ENCODE results near the gene HCFC2.

The HCFC2 gene

DNA sequence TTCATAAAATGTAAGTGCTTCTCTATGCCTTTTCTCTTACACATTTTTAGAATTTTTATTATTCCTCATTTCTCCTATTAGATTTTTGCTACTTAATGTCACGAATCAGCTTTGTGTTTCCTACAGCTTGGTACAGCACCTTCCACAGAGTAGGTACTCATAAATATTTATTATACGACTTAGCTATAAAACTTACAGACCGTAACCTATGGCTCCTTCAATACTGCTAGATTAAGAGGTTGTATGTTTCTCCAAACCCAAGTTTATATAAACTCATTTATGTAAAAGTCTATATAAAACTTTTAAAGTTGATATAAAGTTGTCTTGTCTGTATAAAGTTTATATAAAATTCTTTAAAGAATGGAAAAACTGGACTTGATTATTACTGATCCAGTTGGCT is 62.2 kb downstream of the HCFC2 start:
- no peak for DNase-seq

DNA sequence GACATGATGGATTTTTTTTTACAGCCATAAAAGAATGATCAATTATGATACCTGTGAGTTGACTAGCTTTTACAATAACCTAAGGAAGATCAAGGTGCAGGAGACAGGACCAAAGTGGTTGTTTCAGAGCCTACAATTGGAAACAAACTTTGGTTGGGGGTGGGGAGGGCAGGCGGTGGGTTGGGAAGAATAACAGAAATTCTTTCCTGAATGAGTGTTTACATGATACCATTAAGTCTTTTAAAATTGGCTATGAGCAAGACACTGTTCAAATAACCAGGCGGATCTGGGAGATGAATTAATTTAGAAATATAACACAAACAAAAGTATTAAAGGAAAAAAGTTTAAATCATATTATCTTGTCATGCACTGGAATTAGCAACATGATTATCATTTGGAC is 66.4 kb downstream of the HCFC2 start:
- no peak for DNase-seq

DNA sequence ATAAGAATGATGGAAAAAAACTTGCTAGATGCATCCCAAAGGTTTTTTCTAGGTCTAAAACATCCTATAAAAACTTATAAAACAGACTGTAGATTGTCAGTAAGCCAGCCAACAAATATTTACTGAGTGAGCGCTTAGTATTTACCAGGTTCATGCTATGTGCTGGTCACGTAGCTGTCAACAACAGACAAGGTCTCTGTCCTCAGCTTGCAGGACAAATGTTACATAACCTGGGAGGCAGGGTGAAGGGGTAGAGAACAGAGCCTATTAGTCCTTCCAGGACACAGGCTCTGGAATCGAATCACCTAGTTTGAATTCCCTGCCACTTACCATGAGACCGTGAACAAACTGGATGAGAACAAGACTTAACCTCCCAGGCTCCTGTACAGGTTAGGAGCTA is 67.3 kb downstream of the HCFC2 start:
- DNase-seq: no peak

DNA sequence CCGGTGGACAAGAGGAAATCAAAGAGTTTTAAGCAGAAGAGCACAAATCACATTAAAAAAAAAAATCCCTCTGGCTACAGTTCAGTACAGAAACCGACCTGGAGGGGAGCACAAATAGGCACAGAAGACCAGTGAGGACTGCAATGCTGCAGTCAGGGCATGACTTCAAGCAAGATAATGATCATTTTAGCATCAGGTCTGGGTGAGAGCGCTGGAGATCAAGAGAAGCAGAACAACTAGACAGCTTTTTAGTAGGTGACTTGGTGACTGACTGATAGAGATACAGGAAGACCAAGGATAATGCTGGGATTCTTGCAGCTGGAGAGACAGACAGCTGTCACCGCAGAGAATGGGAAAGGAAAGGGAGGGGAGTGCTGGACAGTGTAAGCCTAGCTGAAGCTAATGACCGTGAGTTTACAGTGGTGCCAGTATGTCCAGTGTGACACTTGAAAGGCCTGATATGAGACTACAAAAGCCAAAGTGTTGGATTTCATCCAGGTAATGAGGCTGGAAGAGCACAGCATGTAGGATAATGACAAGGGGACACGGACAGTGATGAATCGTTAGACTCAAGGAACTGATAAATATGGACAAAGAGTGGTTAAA is 68.1 kb downstream of the HCFC2 start:
- DNase-seq: no peak

DNA sequence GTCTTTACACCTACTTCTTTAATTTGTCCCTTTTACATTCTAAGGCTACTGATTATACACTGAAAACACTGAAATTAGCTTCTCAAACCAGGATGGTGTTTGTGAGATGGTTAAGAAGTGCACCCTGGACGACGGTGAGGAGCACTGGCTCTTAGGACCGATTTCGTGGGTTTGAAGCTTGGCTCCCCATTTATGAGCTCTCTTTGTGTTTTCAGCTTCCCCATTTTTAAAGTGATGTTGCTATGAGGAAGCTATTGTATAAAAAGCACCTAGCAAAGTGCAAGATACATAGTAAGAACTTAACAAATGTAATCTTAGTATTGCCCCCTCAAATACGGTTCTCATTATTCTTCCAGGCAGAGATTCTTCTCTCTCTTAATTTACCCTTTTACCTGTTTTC is 69.0 kb downstream of the HCFC2 start:
- no peak for DNase-seq

DNA sequence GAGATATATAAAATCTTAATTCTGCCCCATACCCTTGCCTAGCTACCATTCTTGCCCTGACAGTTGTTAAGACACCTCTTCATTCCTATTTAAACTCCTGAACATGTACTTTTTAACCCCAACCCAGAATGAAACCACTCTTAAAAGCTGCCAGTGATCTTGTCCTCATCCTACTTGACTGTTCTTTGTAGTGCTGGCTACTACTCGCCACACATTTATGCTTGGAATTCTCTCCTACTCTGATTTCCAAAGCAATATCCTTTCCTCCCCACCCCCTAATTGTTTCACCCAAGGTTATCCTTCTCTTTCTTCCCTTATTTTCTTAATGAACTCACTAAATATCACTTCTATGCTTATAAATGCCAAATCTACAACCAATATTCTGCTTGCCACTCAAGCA is 69.5 kb downstream of the HCFC2 start:
- no peak for DNase-seq

DNA sequence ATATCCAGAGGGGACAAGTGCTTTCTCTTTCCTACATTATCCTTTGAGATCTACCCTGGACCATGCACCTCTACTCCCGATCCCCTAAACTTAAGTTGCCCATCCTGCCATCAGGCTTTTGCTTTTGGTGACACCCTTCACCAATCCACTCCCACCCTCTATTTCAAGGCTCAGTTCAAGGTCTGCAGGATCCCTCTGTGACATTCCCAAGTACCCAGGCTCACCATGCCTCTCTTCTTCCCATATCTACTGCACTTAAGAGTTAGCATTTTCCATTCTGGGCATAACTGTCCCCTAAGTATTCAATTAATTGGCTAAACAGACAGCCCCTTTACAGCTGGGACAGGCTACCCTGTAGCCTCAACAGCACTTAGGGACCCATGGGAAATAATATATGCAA is 70.6 kb downstream of the HCFC2 start:
- no peak for DNase-seq

DNA sequence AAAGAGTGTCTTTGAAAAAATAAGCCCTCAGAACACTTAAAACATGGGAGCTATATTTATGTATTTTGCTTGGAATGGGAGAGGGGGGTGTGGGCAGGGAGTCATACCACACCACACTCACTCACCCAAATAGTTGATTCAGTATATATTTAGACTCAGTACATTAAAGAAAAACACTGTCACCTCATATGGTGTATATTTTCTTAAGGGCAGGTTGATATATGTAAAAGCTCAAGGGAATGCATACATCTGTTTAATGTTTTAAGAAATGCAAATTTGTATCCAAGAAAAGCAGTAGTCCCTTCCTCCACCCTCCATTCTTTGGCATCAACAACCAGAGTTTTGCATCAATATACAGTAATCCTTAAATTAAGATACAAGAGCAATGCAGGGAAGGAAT is 72.2 kb downstream of the HCFC2 start:
- no peak for DNase-seq

DNA sequence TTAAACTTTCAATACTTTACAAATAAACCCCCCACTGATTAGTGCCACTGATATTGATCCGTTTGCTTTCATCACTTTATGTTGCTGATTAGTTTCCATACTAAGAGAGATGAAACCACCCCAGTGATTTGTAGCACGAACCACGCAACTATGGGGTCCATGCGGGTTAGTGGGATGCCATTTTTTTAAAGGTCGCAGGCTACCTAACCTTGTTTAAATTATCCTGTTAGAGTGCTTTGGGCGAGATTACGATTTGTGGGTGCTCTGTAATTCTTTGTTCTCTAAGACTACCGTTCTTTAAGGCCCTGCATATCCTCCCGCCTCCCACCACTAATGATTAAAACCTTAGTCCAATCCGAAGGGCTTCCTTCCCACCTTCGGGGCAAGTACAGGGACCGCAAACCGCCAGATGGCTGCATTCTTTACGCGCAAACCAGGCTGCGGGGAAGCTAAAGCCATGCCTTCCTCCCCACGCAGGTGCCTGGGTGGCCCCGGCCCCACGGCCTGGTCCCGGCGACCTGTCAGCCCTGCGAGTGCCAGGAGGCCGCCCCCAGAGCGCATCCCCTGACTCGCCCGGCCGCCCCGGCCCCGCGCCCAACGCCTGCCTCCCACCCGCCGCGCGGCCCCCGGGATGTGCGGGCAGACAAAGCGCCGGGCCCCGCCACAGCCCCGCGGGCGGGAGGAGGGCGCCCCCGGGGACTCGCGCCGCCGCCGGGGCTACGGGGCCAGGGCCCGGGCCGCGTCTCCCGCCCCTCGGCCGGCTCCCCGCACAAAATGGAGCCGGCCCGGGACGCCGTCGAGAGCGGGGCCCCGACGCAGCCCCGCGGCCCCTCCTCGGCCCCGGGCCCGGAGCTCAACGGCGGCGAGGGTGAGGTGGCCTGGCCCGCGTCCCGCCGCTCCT is 72.9 kb downstream of the HCFC2 start:
- DNase-seq: peak; percentile 44

DNA sequence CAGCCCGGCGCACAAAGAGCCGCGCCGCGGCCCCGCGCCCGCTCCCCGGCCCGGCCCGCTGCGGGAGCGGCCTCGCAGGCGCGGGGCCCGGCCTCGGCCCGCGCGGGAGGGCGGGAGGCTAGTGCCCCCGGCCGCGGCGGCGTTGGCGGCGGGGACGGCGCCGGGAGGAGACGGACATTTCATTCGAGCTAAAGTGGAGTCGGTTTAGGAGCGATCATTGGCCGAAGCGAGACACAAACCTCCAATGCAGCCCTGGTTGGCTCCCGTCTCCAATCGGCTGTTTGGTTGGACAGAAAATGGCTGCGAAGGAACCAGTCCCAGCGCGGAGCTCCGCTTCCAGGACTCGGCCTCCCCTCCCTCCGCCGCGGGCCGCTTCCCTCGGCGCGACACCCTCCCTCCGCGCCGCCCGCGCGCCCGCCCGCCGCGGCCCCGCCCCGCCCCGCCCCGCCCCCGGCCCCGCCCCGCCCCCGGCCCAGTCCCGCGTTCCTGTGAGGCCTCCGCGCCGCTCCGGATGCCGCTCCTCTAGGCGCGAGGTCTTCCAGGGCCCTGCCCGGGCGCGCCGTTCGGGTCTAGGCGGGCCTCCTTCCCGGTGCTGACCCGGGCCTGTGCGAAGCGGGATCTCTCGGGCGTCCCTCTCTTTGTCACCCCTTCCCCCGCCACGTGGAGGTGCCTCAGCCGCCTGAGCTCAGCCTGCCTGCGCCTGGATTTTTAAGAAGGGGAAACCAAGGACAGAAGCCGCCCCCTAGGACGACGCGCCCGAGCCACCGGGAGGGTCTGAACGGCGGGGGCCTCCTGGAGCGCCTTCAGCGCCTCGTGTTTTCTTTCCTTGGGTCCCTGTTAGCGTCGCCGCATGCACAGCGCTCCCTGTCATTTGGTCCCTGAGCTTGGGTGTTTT is 73.8 kb downstream of the HCFC2 start, which contains the start of gene NFYB:
Gene NFYB (minus strand): TSS at position 309 of the 895 bp plus-strand sequence. CDS start 2,757 bp downstream, outside the sequence.
- DNase-seq: peak; percentile 88

DNA sequence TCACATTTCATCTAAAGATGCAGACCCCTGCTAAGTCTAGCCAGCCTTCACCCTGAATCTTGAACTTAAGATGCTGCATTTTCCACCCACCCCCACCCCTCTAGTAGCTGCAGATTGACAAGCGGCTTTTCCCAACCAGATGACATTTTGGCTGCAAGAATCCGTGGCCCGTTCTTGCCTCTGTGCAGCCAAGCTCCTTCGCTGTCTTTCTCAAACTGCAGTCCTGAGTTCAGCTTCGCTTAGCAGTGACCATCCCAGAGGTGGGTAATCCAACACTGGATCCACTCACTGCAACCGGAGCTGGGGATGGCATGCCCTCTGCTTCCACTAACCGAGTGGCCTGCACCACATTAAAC is 74.4 kb downstream of the HCFC2 start:
- no peak for DNase-seq

DNA sequence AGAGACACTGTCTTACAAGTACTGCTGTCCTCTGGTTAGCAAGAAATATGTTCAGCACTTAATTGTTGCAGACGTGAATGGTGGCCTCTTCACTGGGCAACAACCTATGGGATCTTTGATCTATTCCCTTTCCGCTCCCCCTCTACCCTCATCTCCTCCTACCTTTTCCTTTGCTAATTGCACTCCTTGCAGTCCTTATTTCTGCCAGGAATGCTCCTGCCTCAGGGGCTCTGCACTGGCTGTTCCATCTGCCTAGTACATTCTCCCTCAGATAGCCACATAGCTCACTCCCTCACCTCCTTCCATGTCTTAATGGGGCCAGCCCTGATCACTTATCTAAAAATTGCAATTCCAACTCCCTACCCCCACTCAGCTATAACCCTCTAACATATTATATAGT is 78.2 kb downstream of the HCFC2 start:
- DNase-seq: no peak

DNA sequence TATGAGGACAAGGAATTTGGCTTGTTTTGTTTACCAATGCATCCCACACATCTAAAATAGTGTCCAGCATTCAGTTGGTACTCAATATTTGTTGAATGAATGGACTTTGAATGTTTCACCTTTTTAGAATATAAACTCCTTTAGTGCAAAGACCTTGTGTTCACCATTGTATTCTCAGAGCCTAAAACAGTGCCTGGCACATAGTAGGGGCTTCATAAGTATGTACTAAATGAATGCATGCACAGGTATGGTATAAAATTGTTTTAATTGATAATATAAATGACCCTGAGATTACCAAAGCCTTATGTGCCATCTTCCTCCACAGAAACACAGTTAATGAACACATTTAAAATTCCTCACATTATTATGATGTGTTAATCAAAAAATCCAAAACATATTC is 78.7 kb downstream of the HCFC2 start:
- DNase-seq: no peak

DNA sequence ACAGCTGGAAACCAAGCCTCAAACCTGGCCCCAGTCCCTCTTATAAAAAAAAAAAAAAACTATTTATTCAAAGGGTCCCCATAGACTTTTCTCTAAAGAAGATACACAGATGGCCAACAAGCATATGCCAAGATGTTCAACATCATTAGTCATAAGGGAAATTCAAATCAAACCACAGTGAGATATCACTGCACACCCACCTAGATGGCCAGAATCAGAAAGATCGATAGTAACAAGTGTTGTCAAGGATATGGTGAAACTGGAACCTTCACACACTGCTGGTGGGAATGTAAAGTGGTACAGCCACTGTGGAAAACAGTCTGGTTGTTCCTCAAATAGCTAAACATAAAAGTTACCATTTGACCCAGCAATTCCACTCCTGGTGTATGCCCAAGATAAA is 79.6 kb downstream of the HCFC2 start:
- no peak for DNase-seq

DNA sequence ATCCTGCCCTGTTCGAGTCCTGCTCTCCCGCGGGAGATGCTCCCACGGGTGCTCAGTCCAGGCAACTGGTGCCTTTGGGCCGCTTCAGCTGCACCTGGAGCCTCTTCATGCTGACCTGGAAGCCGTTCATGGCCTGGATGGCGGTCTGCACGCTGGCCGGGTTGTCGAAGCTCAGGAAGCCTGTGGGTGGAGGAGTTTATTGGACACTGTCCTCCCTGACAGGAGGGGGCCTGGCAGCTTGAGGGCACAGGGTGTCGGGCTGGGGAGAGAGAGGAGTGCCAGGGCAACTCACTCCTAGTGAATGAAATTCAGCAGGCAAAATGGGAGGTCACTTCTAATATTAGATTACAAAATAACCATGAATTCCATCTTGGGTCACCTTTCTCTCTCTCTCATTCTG is 83.0 kb downstream of the HCFC2 start:
- no peak for DNase-seq

DNA sequence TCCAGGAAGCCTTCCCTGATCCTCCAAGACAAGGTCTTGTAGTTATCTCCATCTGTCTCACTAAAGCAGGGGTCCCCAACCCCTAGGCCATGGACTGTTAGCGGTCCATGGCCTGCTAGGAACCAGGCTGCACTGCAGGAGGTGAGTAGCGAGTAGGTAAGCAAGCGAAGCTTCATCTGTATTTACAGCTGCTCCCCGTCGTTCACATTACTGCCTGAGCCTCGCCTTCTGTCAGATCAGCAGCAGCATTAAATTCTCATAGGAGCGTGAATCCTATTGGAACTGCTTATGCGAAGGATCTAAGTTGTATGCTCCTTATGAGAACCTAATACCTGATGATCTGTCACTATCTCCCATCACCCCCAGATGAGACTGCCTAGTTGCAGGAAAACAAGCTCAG is 86.1 kb downstream of the HCFC2 start:
- no peak for DNase-seq

DNA sequence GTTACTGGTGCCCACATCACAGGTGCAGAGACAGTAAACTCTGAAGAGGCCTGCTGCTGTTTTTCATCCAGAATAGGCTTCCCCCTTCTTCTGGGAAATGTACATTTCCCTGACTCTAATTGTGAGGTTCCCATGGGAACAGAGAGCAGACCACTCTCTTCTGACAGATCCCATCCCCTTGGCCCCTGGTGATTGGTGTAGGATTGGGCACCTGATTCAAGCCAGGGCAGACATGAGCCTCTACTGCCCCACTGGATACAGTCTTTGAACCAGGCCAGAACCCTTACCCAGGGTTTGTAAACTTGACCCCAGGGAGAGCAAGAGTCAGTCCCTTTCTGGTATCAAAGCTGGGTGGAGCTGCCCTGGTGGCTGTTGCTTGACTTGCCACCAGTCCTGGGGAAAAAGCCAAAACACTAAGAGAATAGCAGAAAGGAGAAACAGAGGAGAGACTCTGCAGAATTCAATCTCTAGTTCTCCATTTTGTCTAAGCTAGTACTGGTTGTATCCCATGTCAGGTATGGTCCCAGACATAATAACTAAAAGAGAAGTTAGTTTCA is 88.4 kb downstream of the HCFC2 start:
- no peak for DNase-seq

DNA sequence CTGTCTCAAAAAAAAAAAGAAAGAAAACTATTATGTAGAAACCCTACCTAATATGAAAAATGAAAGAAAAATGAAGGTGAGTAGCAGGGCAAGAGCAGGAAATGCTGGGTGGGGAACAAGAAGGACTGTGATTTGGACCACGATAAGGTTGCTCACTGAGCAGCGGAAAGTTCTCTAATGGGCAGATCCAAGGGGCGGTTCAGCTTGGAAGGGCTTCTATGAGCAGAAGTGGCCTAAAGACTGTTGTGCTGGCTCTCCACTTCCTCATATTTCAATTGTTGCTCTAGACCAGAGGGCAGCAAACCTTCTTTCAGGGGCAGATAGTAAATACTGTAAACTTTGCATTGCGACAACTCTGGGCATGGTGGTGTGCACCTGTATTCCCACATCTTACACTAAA is 90.0 kb downstream of the HCFC2 start:
- DNase-seq: no peak

DNA sequence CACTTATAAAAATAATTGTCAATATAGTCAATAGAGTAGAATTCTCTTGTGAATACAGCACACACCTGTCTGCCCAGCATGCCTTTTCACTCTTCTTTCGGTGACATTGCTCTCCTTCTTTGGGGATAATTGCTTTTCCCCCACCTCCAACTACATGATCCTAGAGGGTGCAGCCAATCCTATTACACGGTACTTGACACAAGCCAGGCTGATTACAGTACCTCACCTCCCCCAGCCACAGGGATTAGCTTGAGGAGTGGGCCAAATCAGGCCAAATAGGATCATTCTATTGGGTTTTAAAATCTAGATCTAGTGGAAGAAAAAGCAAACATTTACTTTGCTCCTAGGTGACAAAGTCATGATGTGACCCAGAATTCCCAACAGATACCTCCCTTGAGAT is 90.5 kb downstream of the HCFC2 start:
- no peak for DNase-seq
